Mucosa of gallbladder (tissue), 1 donor: Measurements from ENCODE around the gene GTF2B. TPM values are rescaled to one million over a fixed set of nuclear protein-coding genes. Genes with fewer than 3 reads are reported as not detected.

Source experiments
- total RNA-seq: library from RNA; stranded (reverse); gene quantifications from one replicate; pipeline ENCODE4 v1.2.1, GENCODE V29; 2021
- donor health status: DM: no; HTN: no; CAD: no.

GTF2B gene
- total RNA-seq, 1 donor from 2014 or later: 23.8 TPM

Other genes starting within 250 kb of the GTF2B start
- gene PKN2, start 207.3 kb downstream of the GTF2B start, total RNA-seq: 34.6 TPM
- gene KYAT3, start 101.1 kb upstream of the GTF2B start, total RNA-seq: 19.1 TPM
- 16.7 TPM for gene RBMXL1, start 101.1 kb upstream of the GTF2B start, total RNA-seq
- 58.1 TPM for gene GBP3, start 131.3 kb upstream of the GTF2B start, total RNA-seq
- gene GBP1, start 173.6 kb upstream of the GTF2B start, total RNA-seq: 30.3 TPM
- 67.8 TPM for gene GBP2, start 234.5 kb upstream of the GTF2B start, total RNA-seq